Diencephalon (tissue), 1 donor: Measurements from ENCODE around the gene GNRHR. TPM values are rescaled to one million over a fixed set of nuclear protein-coding genes. Genes with fewer than 3 reads are reported as not detected.

Experiments used
- small RNA-seq: library from RNA; depleted of rRNA; stranded (forward); fragments of <200 nt; gene quantifications from one replicate; pipeline ENCODE3, GENCODE V24; 2014
- total RNA-seq: library from RNA; depleted of rRNA; stranded (reverse); fragments of >200 nt; gene quantifications from one replicate; pipeline ENCODE4 v1.2.3, GENCODE V29; 2014

GNRHR gene
- 0.23 TPM for total RNA-seq

GRCh38 chr4:67754288-67754687 is at the start of gene GNRHR:
Gene GNRHR, minus strand, starts transcription at chr4:67754388. Its CDS starts 53 bp downstream, at chr4:67754335.

GRCh38 chr4:67700738-67701516 is 53.3 kb downstream of the GNRHR start, which contains the start of gene UBA6:
Gene UBA6, minus strand, starts transcription at chr4:67701155. Its CDS starts 36 bp downstream, at chr4:67701119.

Small RNA genes within 50 kb of the gene (small RNA-seq; reads per million reads assigned to genes)
- gene RF00091, result not detected

Other genes with a start within 250 kb of the GNRHR start
- gene CENPC, start 208.9 kb downstream of the GNRHR start, total RNA-seq, result 32.3 TPM
- 0.23 TPM for gene STAP1, start 195.7 kb downstream of the GNRHR start, total RNA-seq
- gene UBA6, start 53.2 kb downstream of the GNRHR start, total RNA-seq, result 92.5 TPM
- not detected for gene TMPRSS11D, start 129.6 kb upstream of the GNRHR start, total RNA-seq
- not detected for gene TMPRSS11A, start 209.1 kb upstream of the GNRHR start, total RNA-seq